Skeletal muscle tissue (tissue), 4 donors: ENCODE data around the gene GRID1. TPM values are rescaled to one million over a fixed set of nuclear protein-coding genes. Genes with fewer than 3 reads are reported as not detected.

Experiments
- H3K27ac ChIP-seq: one replicate; pipeline ENCODE4 v1.7.0; 2013; ENCODE audit warnings: mild to moderate bottlenecking, low read depth, low read length, inconsistent platforms
- H3K27me3 ChIP-seq, 3 donors: one replicate each; pipeline ENCODE4 v1.7.0; 2013; ENCODE audit warnings: low read length in 3 of 3; ENCODE audit not compliant: control insufficient read depth in 3 of 3, insufficient read depth in 3 of 3
- H3K36me3 ChIP-seq, 3 donors: one replicate each; pipeline ENCODE4 v1.7.0; 2013; ENCODE audit warnings: low read length in 3 of 3; ENCODE audit not compliant: control insufficient read depth in 3 of 3, insufficient read depth in 3 of 3
- H3K4me1 ChIP-seq, 3 donors: one replicate each; pipeline ENCODE4 v1.7.0; 2013; ENCODE audit warnings: low read length in 3 of 3, mild to moderate bottlenecking in 3 of 3; ENCODE audit not compliant: control insufficient read depth in 3 of 3, insufficient read depth in 3 of 3
- H3K4me3 ChIP-seq, 3 donors: one replicate each; pipeline ENCODE4 v1.7.0; 2013; ENCODE audit warnings: low read length in 3 of 3
- H3K9ac ChIP-seq, 3 donors: one replicate each; pipeline ENCODE4 v1.7.0; 2013; ENCODE audit warnings: low read length in 3 of 3, mild to moderate bottlenecking in 3 of 3, moderate library complexity in 2 of 3, low read depth in 1 of 3
- H3K9me3 ChIP-seq, 3 donors: one replicate each; pipeline ENCODE4 v1.7.0; 2013; ENCODE audit warnings: low read length in 3 of 3; ENCODE audit not compliant: control insufficient read depth in 3 of 3
- total RNA-seq: library from RNA; depleted of rRNA; stranded (reverse); fragments of >200 nt; gene quantifications from one replicate; pipeline ENCODE4 v1.2.3, GENCODE V29; 2014
- donor health status: Osteomylitis.

GRID1 gene
- total RNA-seq, 1 donor from 2014 or later, result 2.1 TPM

DNA sequence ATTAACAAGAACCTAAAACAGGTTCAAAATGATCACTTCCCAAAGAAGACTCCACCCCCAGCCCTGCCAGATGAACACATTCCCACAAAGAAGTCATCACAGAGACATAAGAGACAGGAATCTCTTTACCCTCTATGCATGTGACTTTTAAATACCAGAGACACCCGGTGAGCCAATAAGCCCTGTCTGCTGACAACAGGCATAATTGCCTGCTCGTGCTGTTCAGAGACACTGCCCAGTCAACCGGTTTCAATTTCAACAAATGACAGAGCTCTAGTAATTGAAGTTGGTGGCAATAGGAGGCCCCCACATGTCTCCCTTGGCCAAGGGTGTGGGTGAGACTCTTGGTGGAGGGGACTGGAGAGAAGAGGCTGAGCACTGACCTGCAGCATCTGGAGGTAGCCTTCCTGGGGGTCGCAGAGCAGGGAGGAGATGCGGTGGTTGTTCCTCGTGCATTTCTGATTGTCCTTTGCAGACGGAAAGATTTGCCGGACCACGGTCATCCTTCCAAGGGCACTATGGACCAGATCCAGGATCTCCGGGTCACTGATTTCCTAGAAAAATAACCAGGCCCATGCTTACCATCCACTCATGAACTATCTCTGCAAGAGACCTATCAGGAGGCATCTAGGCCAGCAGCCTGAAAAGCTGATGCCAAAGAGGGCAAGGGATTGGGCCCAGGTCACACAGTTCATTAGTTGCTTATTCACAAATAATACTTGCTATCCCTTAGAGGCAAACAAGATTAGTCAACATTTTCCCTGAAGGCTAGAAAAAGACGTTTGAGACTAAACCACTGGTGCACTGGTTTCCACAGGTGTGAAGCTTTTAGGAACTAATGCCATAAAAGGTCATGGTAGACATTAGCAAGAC lies 497.7 kb downstream of the GRID1 start:
- Histone ChIP-seq H3K36me3 (no peaks in the 10 kb centered on the region), H3K27ac (no peak overlapping the region), H3K9me3 (no peaks in the 10 kb centered on the region), H3K9ac (no peak overlapping the region), H3K4me1 (peaks cover 4 to 9% (median 6%) of the 10 kb centered on the region in 3 donors), H3K27me3 (peaks cover 0 to 2% (median 0%) of the 10 kb centered on the region in 3 donors), H3K4me3 (no peak overlapping the region)

DNA sequence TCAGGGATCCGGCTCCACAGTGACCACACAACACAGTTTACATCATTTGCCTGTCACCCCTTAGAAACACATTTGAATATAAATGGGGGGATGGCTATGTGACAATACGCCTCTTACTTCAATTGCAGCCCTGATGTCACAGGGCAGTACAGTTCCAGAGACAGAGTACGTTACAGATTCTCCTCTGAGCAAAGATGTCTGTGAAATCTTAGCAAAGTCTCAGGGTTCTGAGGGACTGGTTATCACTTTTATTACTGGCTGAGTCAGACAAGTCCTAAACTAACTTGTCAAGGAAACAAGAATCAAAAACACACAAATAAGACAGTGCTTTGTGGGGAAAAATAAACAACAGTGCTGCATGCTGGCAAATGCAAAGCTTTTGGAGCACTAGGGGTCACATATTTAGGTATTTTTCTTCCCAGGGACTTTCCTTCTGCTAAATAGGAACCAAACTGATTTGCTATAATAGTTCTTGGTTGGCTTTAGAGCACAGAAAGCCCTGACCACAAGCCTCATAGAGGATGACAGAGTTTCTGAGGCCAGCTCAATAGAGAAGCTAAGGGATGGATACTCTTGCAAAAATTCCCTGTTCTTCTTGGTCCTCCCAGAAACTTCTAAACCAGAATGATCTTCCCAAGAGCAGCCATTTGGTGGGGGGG lies 501.6 kb downstream of the GRID1 start:
- Histone ChIP-seq H3K4me1 (peaks cover 11 to 14% (median 11%) of the 10 kb centered on the region in 3 donors), H3K36me3 (no peaks in the 10 kb centered on the region), H3K9ac (no peak overlapping the region), H3K27me3 (peaks cover 0 to 2% (median 0%) of the 10 kb centered on the region in 3 donors), H3K9me3 (no peaks in the 10 kb centered on the region), H3K4me3 (no peak overlapping the region), H3K27ac (peak overlapping the region; percentile 43)

DNA sequence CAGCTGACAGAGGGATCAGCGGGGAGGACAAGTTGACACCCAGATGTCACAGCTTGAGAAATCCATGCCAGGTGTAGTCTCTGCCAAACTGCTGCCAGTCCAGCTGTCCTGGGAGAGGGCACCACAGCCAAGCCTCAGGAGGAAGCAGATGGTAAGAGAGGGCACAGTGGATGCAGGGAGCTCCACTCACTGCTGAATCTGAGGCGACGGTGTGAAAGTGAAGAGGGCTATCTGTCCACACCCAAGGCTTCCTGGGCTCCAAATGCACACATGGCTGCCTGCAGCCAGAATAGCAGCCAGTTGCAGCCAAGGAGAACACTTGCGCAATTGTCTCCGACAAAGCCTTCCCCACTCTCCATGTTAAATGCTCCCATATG lies 502.4 kb downstream of the GRID1 start:
- H3K36me3 ChIP-seq, result no peaks in the 10 kb centered on the region
- H3K9ac ChIP-seq, result no peak overlapping the region
- peaks cover 0 to 2% (median 0%) of the 10 kb centered on the region in 3 donors for H3K27me3 ChIP-seq
- H3K4me1 ChIP-seq, result peaks cover 11 to 14% (median 11%) of the 10 kb centered on the region in 3 donors
- no peak overlapping the region for H3K4me3 ChIP-seq
- H3K9me3 ChIP-seq, result no peaks in the 10 kb centered on the region
- H3K27ac ChIP-seq, result peak overlapping the region; percentile 43

DNA sequence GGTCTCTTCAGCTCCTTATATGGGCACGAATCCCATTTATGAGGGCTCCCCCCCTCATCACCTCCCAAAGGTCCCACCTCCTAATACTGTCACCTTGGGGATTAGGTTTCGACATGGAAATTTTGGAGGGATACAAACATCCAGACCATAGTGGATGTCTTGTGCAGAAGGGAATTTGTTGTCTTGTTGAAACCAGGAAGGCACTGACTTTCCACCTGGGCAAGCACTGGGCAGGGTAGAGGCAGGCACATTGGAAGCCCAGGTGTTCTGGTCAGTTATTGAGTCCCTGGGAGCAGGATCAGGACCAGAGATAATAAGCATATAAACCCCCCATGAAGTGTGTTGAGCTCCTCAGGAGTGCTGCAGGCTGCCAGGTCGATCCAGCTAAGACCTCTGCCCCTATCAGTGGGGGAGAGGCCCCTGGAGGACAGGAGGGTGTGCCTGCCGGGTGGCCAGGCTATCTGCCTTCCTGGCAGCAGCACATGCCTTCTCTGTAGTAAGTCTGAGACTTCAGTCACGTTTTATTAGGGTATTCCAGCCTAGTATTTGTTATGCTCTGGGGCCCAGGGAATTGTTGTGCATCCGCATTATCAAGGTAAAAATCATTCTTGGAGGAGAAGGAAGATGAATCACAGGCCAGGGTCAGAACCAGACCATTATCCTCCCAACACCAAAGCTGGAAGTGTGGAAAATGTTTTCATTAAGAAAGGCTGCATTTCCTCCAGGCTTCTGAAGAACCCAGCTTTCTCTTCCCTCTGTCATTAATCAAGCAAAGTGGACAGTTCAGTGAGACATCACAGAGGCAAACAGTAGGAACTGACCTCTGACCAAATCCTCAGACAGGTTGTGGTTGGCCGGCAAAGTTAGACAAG lies 503.1 kb downstream of the GRID1 start:
- Histone ChIP-seq H3K27ac (peak overlapping the region; percentile 39), H3K9ac (no peak overlapping the region), H3K36me3 (no peaks in the 10 kb centered on the region), H3K4me1 (peaks cover 11 to 14% (median 11%) of the 10 kb centered on the region in 3 donors), H3K4me3 (no peak overlapping the region), H3K9me3 (no peaks in the 10 kb centered on the region), H3K27me3 (no peaks in the 10 kb centered on the region)

DNA sequence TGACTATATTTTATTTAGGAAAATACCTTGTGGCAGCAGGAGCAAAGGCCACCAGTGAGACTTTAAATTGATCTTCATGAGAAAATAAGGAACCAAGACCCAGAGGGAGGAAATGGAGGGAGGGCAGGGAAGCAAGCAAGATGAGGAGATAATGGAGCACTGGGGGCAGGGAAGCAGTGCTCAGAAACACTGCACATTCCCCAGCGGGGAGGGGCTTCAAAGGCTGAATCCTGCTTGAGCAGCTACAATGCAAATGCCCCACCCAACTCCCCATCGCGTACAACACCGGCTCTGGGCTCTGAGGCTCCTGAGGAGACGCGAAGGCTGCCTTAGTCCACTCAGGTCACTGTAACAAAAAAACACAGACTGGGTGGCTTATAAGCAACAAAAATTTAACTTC lies 503.8 kb downstream of the GRID1 start:
- peaks cover 11 to 17% (median 14%) of the 10 kb centered on the region in 3 donors for H3K4me1 ChIP-seq
- no peak overlapping the region for H3K4me3 ChIP-seq
- no peaks in the 10 kb centered on the region for H3K36me3 ChIP-seq

DNA sequence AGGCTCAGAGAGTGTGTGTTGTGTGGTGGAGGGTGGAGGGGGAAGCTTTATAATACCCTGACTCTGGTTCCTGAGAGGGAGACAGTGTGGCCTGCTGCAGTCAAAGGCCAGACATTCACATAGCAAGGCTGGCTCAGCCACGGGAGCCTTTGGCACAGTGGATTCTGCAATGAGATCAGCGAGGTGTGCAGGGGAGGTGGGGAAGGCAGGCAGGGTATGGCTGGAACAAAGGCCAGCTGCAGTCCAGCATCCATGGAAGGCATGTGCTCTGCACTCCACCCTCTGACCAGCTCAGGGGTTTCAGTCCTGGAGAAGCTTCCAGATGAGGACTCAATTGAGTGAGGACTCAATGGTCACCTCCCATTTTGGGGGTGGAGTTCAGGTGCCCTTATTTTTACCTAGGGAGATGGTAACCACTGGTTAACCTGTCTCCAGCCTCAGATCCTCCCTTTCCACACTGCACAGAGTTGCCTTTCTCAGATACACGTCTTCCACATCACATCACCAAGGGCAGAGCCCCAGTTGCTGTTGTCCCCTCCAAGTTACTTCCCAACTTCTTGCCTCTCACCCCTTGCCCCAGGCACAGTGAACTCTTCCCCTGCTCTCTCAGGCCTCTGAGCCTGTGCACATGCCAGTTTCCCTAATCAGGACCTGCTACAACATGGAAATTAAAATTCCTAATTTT lies 504.9 kb downstream of the GRID1 start:
- no peaks in the 10 kb centered on the region for H3K36me3 ChIP-seq
- H3K9ac ChIP-seq, result no peak overlapping the region
- H3K4me1 ChIP-seq, result peaks cover 11 to 18% (median 14%) of the 10 kb centered on the region in 3 donors
- no peak overlapping the region for H3K27ac ChIP-seq
- no peak overlapping the region for H3K4me3 ChIP-seq
- H3K27me3 ChIP-seq, result no peaks in the 10 kb centered on the region
- no peaks in the 10 kb centered on the region for H3K9me3 ChIP-seq

More for the DNA sequence above, 503.8 kb downstream of the GRID1 start:
- Histone ChIP-seq H3K9me3 (no peaks in the 10 kb centered on the region), H3K27me3 (no peaks in the 10 kb centered on the region), H3K9ac (no peak overlapping the region), H3K27ac (no peak overlapping the region)

DNA sequence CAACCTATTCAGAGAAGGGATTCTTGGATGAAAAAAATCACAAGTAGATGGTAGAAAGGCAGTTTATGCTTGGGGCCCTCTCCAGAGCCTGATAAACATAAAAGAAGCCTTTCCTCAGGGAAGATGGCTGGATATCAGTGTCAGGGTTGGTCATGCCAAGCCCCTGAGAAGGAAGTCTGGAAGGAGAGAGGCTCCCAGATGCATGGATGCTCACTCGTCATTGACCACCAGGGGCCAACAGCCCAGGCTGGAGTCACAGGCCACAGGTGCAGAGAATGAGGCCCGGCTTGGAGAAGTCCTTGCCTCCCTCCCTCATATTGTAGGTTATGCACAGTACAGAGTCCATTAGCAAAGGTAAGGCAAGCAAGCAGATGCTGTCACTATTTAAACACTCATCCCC lies 506.7 kb downstream of the GRID1 start:
- Histone ChIP-seq H3K9ac (no peak overlapping the region), H3K4me3 (no peak overlapping the region), H3K9me3 (no peaks in the 10 kb centered on the region), H3K36me3 (no peaks in the 10 kb centered on the region), H3K4me1 (peaks cover 11 to 18% (median 14%) of the 10 kb centered on the region in 3 donors), H3K27me3 (no peaks in the 10 kb centered on the region), H3K27ac (no peak overlapping the region)

DNA sequence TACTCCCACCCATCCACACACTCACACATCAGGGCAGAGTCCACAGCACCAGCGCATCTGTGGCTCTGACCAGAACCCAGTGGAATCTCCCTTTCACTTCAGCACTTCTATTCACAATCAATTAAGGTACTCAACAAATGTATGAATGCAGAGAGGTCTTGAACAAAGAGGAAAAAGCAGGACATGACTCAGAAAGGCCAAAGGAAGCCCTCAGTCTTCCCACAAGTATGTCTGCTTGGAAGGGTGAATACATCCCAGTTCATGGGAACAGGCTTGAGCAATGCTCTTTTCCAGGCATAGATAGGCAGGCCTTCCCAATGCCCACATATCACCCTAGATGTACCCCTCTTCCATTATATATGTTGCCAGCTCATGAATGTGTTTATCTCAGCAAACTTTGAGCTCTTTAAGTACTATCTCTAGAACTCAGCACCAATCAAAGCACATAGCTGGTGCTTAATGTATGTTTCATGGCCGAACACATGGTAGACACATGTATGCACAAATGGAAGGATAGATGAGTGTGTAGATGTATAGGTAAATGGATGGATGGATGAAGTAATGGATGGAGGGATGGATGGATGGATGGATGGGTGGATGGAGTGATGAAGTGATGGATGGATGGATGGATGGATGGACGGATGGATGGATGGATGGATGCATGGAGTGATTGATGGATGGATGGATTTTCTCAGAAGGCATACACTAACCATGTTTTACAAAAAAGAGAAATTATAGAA lies 507.6 kb downstream of the GRID1 start:
- Histone ChIP-seq H3K27me3 (no peaks in the 10 kb centered on the region), H3K36me3 (no peaks in the 10 kb centered on the region), H3K4me1 (peaks cover 5 to 14% (median 5%) of the 10 kb centered on the region in 3 donors), H3K9me3 (no peaks in the 10 kb centered on the region), H3K27ac (no peak overlapping the region), H3K4me3 (no peak overlapping the region), H3K9ac (no peak overlapping the region)

DNA sequence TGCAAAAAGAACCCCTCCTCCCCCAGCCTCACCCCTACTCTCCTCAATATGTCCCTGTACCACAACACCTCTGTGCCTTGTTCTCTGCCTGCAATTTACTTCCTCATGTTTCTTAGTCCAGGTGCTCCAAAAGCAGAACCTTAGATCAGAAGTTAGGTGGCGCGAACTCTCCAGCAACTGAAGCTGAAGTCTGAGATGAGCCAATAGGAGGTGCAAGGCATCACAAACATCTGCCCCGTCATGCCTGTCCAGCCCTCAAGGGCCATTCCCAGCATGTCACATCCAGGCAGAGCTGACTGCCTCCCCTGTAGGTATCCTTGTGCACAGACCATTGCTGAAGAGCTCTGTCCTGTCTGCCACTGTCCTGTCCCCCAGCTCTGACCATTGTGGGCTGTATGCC lies 508.8 kb downstream of the GRID1 start:
- no peak overlapping the region for H3K4me3 ChIP-seq
- no peaks in the 10 kb centered on the region for H3K36me3 ChIP-seq
- H3K27ac ChIP-seq, result no peak overlapping the region
- H3K4me1 ChIP-seq, result peaks cover 0 to 6% (median 0%) of the 10 kb centered on the region in 3 donors
- no peaks in the 10 kb centered on the region for H3K9me3 ChIP-seq
- no peaks in the 10 kb centered on the region for H3K27me3 ChIP-seq
- no peak overlapping the region for H3K9ac ChIP-seq
